ENCODE results near the gene FHIP1A.
"Not testable (repeated sequence)": the region's sequence is repeated elsewhere in the genome, so short reads cannot be mapped to it uniquely, and the experiment has no call there.

The FHIP1A gene

GRCh38 chr4:151408630-151409469 lies at the start of gene FHIP1A:
Gene FHIP1A (plus strand): TSS chr4:151409176. CDS start chr4:151566260, 157,084 bp downstream.
- DNase-seq = peak; percentile 76

- DNase-seq = no peak
These were observed 49.4 kb upstream of the FHIP1A start for GRCh38 chr4:151359576-151359975.

GRCh38 chr4:151361126-151361525 lies 47.9 kb upstream of the FHIP1A start:
- DNase-seq = no peak

- DNase-seq = no peak
These were observed 47.0 kb upstream of the FHIP1A start for GRCh38 chr4:151361966-151362365.

GRCh38 chr4:151362404-151363164 lies 46.4 kb upstream of the FHIP1A start:
- DNase-seq = peak; percentile 27

- no peak for DNase-seq
These were observed 32.4 kb upstream of the FHIP1A start for GRCh38 chr4:151376540-151376939.

- DNase-seq = no peak
These were observed 19.7 kb upstream of the FHIP1A start for GRCh38 chr4:151389311-151389710.

- not testable (repeated sequence) for DNase-seq
These were observed 19.2 kb upstream of the FHIP1A start for GRCh38 chr4:151389799-151390198.

- no peak for DNase-seq
These were observed 13.1 kb upstream of the FHIP1A start for GRCh38 chr4:151395873-151396272.

- DNase-seq = no peak
These were observed 8.6 kb upstream of the FHIP1A start for GRCh38 chr4:151400343-151400742.

GRCh38 chr4:151401739-151402138 lies 7.2 kb upstream of the FHIP1A start:
- DNase-seq = no peak

- no peak for DNase-seq
These were observed 6.7 kb upstream of the FHIP1A start for GRCh38 chr4:151402145-151402865.

GRCh38 chr4:151403656-151404055 lies 5.3 kb upstream of the FHIP1A start:
- no peak for DNase-seq

GRCh38 chr4:151404802-151405201 lies 4.2 kb upstream of the FHIP1A start:
- DNase-seq = not testable (repeated sequence)

- no peak for DNase-seq
These were observed 2.0 kb upstream of the FHIP1A start for GRCh38 chr4:151407018-151407417.

GRCh38 chr4:151407466-151408379 lies 1.3 kb upstream of the FHIP1A start:
- no peak for DNase-seq

- no peak for DNase-seq
These were observed 671 bp upstream of the FHIP1A start for GRCh38 chr4:151408380-151408629.

GRCh38 chr4:151409470-151410313 lies 716 bp downstream of the FHIP1A start:
- DNase-seq = peak; percentile 23

- DNase-seq = no peak
These were observed 7.0 kb downstream of the FHIP1A start for GRCh38 chr4:151415978-151416377.

GRCh38 chr4:151417164-151417571 lies 8.2 kb downstream of the FHIP1A start:
- no peak for DNase-seq

GRCh38 chr4:151417766-151418376 lies 8.9 kb downstream of the FHIP1A start:
- no peak for DNase-seq
